ENCODE data around the gene GIGYF2. TPM values are rescaled to one million over a fixed set of nuclear protein-coding genes. Genes with fewer than 3 reads are reported as not detected.

The GIGYF2 gene
- total RNA-seq, 1 experiment from 2014 or later, result 60.6 TPM

DNA sequence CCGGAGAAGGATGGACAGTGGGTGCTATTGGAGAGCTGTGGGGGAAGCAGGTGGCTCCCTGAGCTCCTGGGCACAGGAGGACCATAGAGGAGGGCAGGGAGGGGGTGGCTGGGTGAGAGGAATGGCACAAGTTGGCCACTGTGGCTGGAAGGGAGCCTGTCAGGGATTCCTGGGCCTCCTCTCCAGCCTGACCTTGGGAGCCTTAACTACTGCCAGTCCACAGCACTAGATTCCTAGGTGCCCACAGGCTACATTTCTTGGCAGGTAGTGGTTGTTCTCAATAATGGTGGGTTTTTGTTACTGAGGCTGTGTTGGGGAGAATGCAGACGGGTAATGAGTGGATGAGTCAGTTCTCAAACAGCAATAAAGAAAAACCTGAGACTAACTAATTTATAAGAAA, 37.8 kb upstream of the GIGYF2 start:
- ATAC-seq, result no peak
- CTCF ChIA-PET, result no interaction called here
- intact Hi-C loops (cut with micrococcal nuclease), result no loop called here

More for the DNA sequence above, 37.8 kb upstream of the GIGYF2 start:
- H3K9ac ChIP-seq (ENCODE audit: low read length), result no peak overlapping the region
- no peaks in the 10 kb centered on the region for H3K27me3 ChIP-seq (ENCODE audit: insufficient read depth, low read length)
- H3K9me3 ChIP-seq (ENCODE audit: control insufficient read depth in 1 of 2, insufficient read depth in 1 of 2, low read depth in 1 of 2, low read length in 2 of 2), result no peaks in the 10 kb centered on the region
- no peaks in the 10 kb centered on the region for H4K20me1 ChIP-seq (ENCODE audit: insufficient read depth)
- no peaks in the 10 kb centered on the region for H3K36me3 ChIP-seq (ENCODE audit: control insufficient read depth in 1 of 2, insufficient read depth in 2 of 2, low read length in 2 of 2)
- no peak overlapping the region for H3K27ac ChIP-seq (ENCODE audit: low read depth, low read length)
- H3K4me2 ChIP-seq (ENCODE audit: low read length), result no peak overlapping the region
- H3K4me1 ChIP-seq (ENCODE audit: control insufficient read depth in 1 of 2, insufficient read depth in 2 of 2, low read length in 2 of 2), result peaks cover 2 to 9% of the 10 kb centered on the region in 2 experiments; a peak in 1 of 4 replicates
- DNase-seq (ENCODE audit: low read depth, low spot score), result no peak
- no peak overlapping the region for H3K4me3 ChIP-seq (replicated peaks in 1 of 2; ENCODE audit: low read depth in 1 of 2, low read length in 2 of 2)
- H2AFZ ChIP-seq (ENCODE audit: low read depth, low read length, poor library complexity, severe bottlenecking), result no peak overlapping the region
- no peaks in the 10 kb centered on the region for H3K79me2 ChIP-seq (ENCODE audit: insufficient read depth, low read length)
- no peaks in the 10 kb centered on the region for H3K9me2 ChIP-seq (ENCODE audit: insufficient read depth)
- no TSS peak for BruUV-seq (replicated peaks)
- ChIA-PET POLR2A (no interaction called here), RAD21 (ENCODE audit: low non-redundant PET in 1 of 2, low total read pairs in 2 of 2, uncharacterized antibody in 2 of 2, unreplicated experiment in 2 of 2) (no interaction called here)
- TF ChIP-seq, protein P1, sequence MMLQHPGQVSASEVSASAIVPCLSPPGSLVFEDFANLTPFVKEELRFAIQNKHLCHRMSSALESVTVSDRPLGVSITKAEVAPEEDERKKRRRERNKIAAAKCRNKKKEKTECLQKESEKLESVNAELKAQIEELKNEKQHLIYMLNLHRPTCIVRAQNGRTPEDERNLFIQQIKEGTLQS (IDR thresholded peaks at IDR 0.05), result no peak
- TF ChIP-seq SIN3A (IDR thresholded peaks at IDR 0.05; ENCODE audit: low read depth), result no peak
- TF ChIP-seq SP1 (IDR thresholded peaks at IDR 0.05; ENCODE audit: low read depth), result no peak
- TF ChIP-seq, protein P2, sequence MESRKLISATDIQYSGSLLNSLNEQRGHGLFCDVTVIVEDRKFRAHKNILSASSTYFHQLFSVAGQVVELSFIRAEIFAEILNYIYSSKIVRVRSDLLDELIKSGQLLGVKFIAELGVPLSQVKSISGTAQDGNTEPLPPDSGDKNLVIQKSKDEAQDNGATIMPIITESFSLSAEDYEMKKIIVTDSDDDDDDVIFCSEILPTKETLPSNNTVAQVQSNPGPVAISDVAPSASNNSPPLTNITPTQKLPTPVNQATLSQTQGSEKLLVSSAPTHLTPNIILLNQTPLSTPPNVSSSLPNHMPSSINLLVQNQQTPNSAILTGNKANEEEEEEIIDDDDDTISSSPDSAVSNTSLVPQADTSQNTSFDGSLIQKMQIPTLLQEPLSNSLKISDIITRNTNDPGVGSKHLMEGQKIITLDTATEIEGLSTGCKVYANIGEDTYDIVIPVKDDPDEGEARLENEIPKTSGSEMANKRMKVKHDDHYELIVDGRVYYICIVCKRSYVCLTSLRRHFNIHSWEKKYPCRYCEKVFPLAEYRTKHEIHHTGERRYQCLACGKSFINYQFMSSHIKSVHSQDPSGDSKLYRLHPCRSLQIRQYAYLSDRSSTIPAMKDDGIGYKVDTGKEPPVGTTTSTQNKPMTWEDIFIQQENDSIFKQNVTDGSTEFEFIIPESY (IDR thresholded peaks at IDR 0.05; ENCODE audit: extremely low read depth, insufficient replicate concordance, low read length), result no peak
- no peak for TF ChIP-seq EGR1 (IDR thresholded peaks at IDR 0.05; ENCODE audit: low read depth)
- TF ChIP-seq, protein P3, sequence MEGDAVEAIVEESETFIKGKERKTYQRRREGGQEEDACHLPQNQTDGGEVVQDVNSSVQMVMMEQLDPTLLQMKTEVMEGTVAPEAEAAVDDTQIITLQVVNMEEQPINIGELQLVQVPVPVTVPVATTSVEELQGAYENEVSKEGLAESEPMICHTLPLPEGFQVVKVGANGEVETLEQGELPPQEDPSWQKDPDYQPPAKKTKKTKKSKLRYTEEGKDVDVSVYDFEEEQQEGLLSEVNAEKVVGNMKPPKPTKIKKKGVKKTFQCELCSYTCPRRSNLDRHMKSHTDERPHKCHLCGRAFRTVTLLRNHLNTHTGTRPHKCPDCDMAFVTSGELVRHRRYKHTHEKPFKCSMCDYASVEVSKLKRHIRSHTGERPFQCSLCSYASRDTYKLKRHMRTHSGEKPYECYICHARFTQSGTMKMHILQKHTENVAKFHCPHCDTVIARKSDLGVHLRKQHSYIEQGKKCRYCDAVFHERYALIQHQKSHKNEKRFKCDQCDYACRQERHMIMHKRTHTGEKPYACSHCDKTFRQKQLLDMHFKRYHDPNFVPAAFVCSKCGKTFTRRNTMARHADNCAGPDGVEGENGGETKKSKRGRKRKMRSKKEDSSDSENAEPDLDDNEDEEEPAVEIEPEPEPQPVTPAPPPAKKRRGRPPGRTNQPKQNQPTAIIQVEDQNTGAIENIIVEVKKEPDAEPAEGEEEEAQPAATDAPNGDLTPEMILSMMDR (IDR thresholded peaks at IDR 0.05 in 2 of 3, conservative IDR thresholded peaks at IDR 0.05 in 1 of 3; ENCODE audit: borderline replicate concordance in 1 of 3, insufficient read depth in 1 of 3, low read depth in 2 of 3, low read length in 2 of 3), result no peak
- no peak for TF ChIP-seq JUND (IDR thresholded peaks at IDR 0.05)
- no peak for TF ChIP-seq SRF (IDR thresholded peaks at IDR 0.05; ENCODE audit: low read depth)
- no peak for TF ChIP-seq CBX3 (IDR thresholded peaks at IDR 0.05; ENCODE audit: low read depth)

All from HCT116 (cell line).